H1 (cell line): ENCODE measurements around the gene EFCAB6.

ENCODE experiments used
- CHD1 ChIP-seq: IDR thresholded peaks from 2 replicates; pipeline ENCODE4 v1.6.1; 2012; ENCODE audit warnings: low read depth, low read length, improper control_type of control experiment
- CREB1 ChIP-seq: IDR thresholded peaks from 2 replicates; pipeline ENCODE4 v1.6.1; 2012; ENCODE audit warnings: inconsistent platforms
- CTCF ChIP-seq, 3 experiments: IDR thresholded peaks; 1 replicate in 2 of 3; 2 replicates in 1 of 3; pipeline versions ENCODE4 v1.5.1 to v1.6.1; 2011; ENCODE audit warnings: low read length in 3 of 3, mild to moderate bottlenecking in 3 of 3, inconsistent platforms in 2 of 3, low read depth in 1 of 3, moderate library complexity in 1 of 3; ENCODE audit not compliant: insufficient read depth in 1 of 3; ENCODE audit errors: control extremely low read depth in 1 of 3
- EZH2 ChIP-seq: fragments of 200-600 bp; sonication (generic); IDR thresholded peaks from 2 replicates; pipeline ENCODE4 v1.7.1; 2012; ENCODE audit warnings: low read depth, mild to moderate bottlenecking, moderate library complexity, low read length, inconsistent platforms; ENCODE audit not compliant: severe bottlenecking
- PHF8 ChIP-seq: fragments of 200-600 bp; sonication (generic); conservative IDR thresholded peaks from 2 replicates; pipeline ENCODE4 v1.7.1; 2012; ENCODE audit warnings: low read depth, mild to moderate bottlenecking, inconsistent platforms, low read length, moderate library complexity
- POLR2A ChIP-seq, 2 experiments: IDR thresholded peaks; 1 replicate in 1 of 2; 2 replicates in 1 of 2; pipeline ENCODE4 v1.6.1; 2011; ENCODE audit warnings: low read depth in 2 of 2, low read length in 2 of 2, mild to moderate bottlenecking in 2 of 2; ENCODE audit errors: control extremely low read depth in 1 of 2
- RFX5 ChIP-seq: IDR thresholded peaks from 2 replicates; pipeline ENCODE4 v1.6.1; 2011; ENCODE audit warnings: low read depth, low read length, improper control_type of control experiment, borderline replicate concordance

- TF ChIP-seq CHD1 (no peak), CTCF (IDR thresholded peaks at IDR 0.05; ENCODE audit: control extremely low read depth in 1 of 3, insufficient read depth in 1 of 3, low read depth in 1 of 3, low read length in 3 of 3) (no peak), RFX5 (no peak), POLR2A (IDR thresholded peaks at IDR 0.05; ENCODE audit: control extremely low read depth in 1 of 2, low read depth in 2 of 2, low read length in 2 of 2) (no peak), CREB1 (no peak), EZH2 (no peak), PHF8 (no peak)
These were observed 33.9 kb upstream of the EFCAB6 start for GRCh38 chr22:43845981-43846380.
